DND-41 (cell line): ENCODE data around the gene PITPNM2.

ENCODE experiments used
- CTCF ChIP-seq: IDR thresholded peaks from 2 replicates; pipeline ENCODE4 v1.5.1; 2012; ENCODE audit warnings: borderline replicate concordance, low read length, moderate library complexity, mild to moderate bottlenecking; ENCODE audit not compliant: poor library complexity, severe bottlenecking; ENCODE audit errors: extremely low read depth
- EZH2 ChIP-seq: IDR thresholded peaks from 3 replicates; pipeline ENCODE4 v1.6.1; 2012; ENCODE audit warnings: borderline replicate concordance, low read depth, mild to moderate bottlenecking, moderate library complexity, low read length, inconsistent platforms; ENCODE audit not compliant: severe bottlenecking

- TF ChIP-seq CTCF (no peak), EZH2 (no peak)
Measured at GRCh38 chr12:123126294-123127181, 24.4 kb downstream of the PITPNM2 start.
